22Rv1 (cell line): ENCODE data around the gene BBS1.

Experiments
- ZFX ChIP-seq: fragments of 450-650 bp; IDR thresholded peaks from 2 replicates; pipeline ENCODE4 v1.6.1; 2017; ENCODE audit warnings: antibody characterized with exemption, borderline replicate concordance
- TF ChIP-seq, protein P1 (sequence below): fragments of 450-650 bp; IDR thresholded peaks from 2 replicates; pipeline ENCODE4 v1.5.1; 2017; ENCODE audit warnings: mild to moderate bottlenecking

DNA sequence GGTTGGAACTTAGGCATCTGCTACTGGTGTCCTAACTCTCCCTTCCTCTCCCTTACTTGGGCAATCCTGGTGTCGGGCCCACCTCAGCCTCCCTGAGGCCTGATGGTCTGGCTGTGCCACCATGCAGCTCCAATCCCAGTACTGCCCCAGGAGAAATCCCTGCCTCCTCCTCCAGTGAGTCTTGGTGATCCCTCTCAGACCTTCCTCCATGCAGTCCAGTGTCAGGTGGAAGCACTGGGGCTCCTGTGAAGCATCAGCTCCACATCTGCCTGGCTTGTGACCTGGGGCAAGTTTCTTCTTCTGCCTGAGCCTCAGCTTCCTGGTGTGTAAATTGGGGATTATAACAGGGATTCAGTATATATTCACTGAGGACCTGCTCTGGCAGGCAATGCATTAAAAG is 45.5 kb upstream of the BBS1 start:
- TF ChIP-seq, protein P1, sequence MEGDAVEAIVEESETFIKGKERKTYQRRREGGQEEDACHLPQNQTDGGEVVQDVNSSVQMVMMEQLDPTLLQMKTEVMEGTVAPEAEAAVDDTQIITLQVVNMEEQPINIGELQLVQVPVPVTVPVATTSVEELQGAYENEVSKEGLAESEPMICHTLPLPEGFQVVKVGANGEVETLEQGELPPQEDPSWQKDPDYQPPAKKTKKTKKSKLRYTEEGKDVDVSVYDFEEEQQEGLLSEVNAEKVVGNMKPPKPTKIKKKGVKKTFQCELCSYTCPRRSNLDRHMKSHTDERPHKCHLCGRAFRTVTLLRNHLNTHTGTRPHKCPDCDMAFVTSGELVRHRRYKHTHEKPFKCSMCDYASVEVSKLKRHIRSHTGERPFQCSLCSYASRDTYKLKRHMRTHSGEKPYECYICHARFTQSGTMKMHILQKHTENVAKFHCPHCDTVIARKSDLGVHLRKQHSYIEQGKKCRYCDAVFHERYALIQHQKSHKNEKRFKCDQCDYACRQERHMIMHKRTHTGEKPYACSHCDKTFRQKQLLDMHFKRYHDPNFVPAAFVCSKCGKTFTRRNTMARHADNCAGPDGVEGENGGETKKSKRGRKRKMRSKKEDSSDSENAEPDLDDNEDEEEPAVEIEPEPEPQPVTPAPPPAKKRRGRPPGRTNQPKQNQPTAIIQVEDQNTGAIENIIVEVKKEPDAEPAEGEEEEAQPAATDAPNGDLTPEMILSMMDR = no peak
- no peak for TF ChIP-seq ZFX
